Measurements from ENCODE around the gene HECTD1. TPM values are rescaled to one million over a fixed set of nuclear protein-coding genes. Genes with fewer than 3 reads are reported as not detected.
"Not testable (repeated sequence)": the region's sequence is repeated elsewhere in the genome, so short reads cannot be mapped to it uniquely, and the experiment has no call there.

The HECTD1 gene
- total RNA-seq, 1 donor: 246 TPM

DNA sequence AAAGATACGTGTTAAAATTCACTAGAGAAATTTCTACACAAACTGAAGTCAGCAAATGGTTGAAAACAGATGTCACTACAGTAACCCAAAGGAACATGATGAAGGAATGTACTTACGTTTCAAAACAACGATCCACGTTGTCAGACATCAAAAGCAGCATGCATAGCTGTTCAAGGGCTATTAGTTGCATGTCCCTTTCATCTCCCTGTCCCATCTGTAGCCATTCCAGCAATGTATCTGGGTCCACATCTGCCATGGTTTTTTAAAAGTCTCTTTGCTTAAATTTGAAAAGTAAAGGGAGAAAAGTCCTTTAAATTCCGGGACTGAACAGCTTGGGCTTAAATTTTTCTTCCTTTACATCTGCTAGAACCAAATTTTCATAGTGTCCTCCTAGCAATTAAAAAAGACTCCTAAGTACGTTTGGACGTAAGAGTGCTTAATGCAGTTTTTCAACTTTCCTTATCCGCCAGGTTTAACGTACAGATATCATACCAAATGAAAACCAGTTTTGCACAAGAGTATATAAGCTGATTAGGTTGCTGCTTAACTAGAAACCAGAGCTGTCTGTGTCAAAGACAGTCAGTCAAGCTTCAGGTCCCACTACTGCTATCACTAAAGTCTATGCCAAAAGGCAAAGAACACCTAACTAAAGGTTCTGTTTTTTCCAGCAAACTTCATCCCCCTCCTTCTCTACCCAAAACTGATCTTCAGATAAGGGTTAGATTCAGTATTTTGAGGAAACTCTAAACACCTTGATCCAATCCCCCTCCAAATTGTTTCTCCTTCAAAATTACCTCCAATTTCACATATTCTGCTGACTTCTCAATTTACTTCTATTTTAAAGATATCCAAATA lies 1.7 kb downstream of the HECTD1 start:
- TF ChIP-seq, protein P1, sequence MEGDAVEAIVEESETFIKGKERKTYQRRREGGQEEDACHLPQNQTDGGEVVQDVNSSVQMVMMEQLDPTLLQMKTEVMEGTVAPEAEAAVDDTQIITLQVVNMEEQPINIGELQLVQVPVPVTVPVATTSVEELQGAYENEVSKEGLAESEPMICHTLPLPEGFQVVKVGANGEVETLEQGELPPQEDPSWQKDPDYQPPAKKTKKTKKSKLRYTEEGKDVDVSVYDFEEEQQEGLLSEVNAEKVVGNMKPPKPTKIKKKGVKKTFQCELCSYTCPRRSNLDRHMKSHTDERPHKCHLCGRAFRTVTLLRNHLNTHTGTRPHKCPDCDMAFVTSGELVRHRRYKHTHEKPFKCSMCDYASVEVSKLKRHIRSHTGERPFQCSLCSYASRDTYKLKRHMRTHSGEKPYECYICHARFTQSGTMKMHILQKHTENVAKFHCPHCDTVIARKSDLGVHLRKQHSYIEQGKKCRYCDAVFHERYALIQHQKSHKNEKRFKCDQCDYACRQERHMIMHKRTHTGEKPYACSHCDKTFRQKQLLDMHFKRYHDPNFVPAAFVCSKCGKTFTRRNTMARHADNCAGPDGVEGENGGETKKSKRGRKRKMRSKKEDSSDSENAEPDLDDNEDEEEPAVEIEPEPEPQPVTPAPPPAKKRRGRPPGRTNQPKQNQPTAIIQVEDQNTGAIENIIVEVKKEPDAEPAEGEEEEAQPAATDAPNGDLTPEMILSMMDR (IDR thresholded peaks at IDR 0.05; ENCODE audit: extremely low read depth, low read depth, low read length): no peak
- H3K4me1 ChIP-seq (ENCODE audit: insufficient read depth, low read length): peaks cover 17% of the 10 kb centered on the region
- peak overlapping the region; percentile 87 for H3K4me3 ChIP-seq (ENCODE audit: insufficient read depth, low read length)
- DNase-seq (ENCODE audit: insufficient read length, low spot score, missing footprints): peak; percentile 74
- H3K4me2 ChIP-seq (ENCODE audit: insufficient read depth, low read length): peak overlapping the region; percentile 85
- peaks cover 61% of the 10 kb centered on the region for H3K79me2 ChIP-seq (ENCODE audit: insufficient read depth, low read length)
- no peaks in the 10 kb centered on the region for H3K9me3 ChIP-seq (ENCODE audit: low read depth, low read length)
- H3K27ac ChIP-seq (ENCODE audit: low read depth, low read length): peak overlapping the region; percentile 91
- H4K20me1 ChIP-seq (ENCODE audit: insufficient read depth, low read length): peaks cover 20% of the 10 kb centered on the region
- H3K27me3 ChIP-seq (ENCODE audit: insufficient read depth, low read length): no peaks in the 10 kb centered on the region
- H3K36me3 ChIP-seq (ENCODE audit: insufficient read depth, low read length): peaks cover 16% of the 10 kb centered on the region
- no peak overlapping the region for H2AFZ ChIP-seq (ENCODE audit: low read length)

DNA sequence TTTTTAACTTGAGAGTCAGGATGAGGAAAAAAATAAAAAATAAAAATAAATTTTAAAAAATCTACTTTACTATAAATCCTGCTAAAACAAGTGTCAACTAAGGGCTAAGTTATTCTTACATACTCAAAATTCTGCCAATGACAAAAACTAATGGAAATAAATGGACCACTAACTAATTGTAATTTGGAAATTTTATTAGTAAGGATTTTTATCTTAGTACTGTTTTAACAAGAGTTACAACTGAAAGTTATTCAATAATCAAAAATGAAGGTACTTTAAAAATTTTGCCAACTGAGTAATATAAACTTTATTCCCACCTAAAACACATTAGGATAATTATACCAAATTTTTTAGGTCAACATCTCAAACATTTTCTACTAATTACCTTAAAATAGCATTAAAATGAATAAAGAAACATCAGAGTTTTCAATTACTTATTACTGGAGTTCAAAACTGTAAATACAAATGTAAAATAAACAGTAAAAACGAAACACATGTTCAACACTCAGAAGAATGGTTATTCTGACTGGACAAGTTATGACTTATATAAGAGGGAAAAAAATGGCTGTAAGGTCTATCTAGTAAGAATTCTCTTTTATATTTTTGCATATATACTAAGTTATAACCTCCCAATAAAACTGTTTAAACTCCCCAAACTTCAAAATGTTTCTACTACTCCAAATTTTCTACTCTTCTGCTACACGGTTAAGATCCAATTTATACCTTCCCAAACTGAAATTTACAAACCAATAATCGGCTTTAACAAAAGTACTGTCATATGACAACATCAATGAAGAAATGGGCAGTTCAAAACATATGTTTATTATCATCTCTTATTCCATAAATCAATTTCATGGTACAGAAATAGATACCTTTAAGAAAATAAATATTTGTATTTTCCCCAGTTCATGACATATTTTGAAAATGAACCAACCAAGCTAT lies 2.7 kb downstream of the HECTD1 start:
- TF ChIP-seq, protein P1 (IDR thresholded peaks at IDR 0.05; ENCODE audit: extremely low read depth, low read depth, low read length): no peak

DNA sequence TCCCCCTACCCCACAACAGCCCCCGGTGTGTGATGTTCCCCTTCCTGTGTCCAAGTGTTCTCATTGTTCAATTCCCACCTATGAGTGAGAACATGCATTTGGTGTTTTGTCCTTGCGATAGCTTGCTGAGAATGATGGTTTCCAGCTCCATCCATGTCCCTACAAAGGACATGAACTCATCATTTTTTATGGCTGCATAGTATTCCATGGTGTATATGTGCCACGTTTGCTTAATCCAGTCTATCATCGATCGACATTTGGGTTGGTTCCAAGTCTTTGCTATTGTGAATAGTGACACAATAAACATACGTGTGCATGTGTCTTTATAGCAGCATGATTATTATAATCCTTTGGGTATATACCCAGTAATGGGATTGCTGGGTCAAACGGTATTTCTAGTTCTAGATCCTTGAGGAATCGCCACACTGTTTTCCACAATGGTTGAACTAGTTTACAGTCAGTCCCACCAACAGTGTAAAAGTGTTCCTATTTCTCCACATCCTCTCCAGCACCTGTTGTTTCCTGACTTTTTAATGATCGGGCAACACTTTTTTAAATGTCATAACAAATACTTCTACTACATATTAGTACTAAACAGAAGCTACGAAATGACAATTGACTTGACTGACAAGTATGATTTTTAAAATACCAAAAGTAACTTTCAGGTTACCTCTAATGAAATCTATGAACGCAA lies 3.5 kb downstream of the HECTD1 start:
- peaks cover 25% of the 10 kb centered on the region for H3K4me1 ChIP-seq (ENCODE audit: insufficient read depth, low read length)
- H2AFZ ChIP-seq (ENCODE audit: low read length); H3K4me2 ChIP-seq (ENCODE audit: insufficient read depth, low read length); H3K4me3 ChIP-seq (ENCODE audit: insufficient read depth, low read length); H3K27ac ChIP-seq (ENCODE audit: low read depth, low read length); H3K9me3 ChIP-seq (ENCODE audit: low read depth, low read length); DNase-seq (ENCODE audit: insufficient read length, low spot score, missing footprints); H3K27me3 ChIP-seq (ENCODE audit: insufficient read depth, low read length): not testable (repeated sequence)
- H3K36me3 ChIP-seq (ENCODE audit: insufficient read depth, low read length): peaks cover 16% of the 10 kb centered on the region
- peaks cover 27% of the 10 kb centered on the region for H4K20me1 ChIP-seq (ENCODE audit: insufficient read depth, low read length)
- H3K79me2 ChIP-seq (ENCODE audit: insufficient read depth, low read length): peaks cover 77% of the 10 kb centered on the region

More for the DNA sequence above, 2.7 kb downstream of the HECTD1 start:
- Histone ChIP-seq H3K27me3 (ENCODE audit: insufficient read depth, low read length) (no peaks in the 10 kb centered on the region), H3K79me2 (ENCODE audit: insufficient read depth, low read length) (peaks cover 70% of the 10 kb centered on the region), H4K20me1 (ENCODE audit: insufficient read depth, low read length) (peaks cover 24% of the 10 kb centered on the region), H3K27ac (ENCODE audit: low read depth, low read length) (peak overlapping the region; percentile 91), H3K4me2 (ENCODE audit: insufficient read depth, low read length) (peak overlapping the region; percentile 85), H3K36me3 (ENCODE audit: insufficient read depth, low read length) (peaks cover 16% of the 10 kb centered on the region), H3K9me3 (ENCODE audit: low read depth, low read length) (no peaks in the 10 kb centered on the region), H3K4me1 (ENCODE audit: insufficient read depth, low read length) (peaks cover 24% of the 10 kb centered on the region), H3K4me3 (ENCODE audit: insufficient read depth, low read length) (peak overlapping the region; percentile 87), H2AFZ (ENCODE audit: low read length) (no peak overlapping the region)
- no peak for DNase-seq (ENCODE audit: insufficient read length, low spot score, missing footprints)

DNA sequence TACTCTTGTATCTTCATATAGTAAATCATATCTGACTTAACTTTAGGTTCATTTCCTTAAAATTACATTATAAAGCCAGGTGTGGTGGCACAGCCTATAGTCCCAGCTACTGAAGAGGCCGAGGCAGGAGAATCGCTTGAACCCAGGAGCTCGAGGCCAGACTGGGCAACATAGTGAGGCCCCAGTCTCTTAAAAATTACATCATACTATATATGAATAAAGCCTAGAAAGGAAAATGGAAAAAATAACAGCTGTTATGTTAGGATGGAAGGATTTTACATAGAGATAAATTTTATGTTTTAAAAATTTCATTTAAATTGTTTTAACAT lies 4.2 kb downstream of the HECTD1 start:
- H3K4me2 ChIP-seq (ENCODE audit: insufficient read depth, low read length): no peak overlapping the region
- no peaks in the 10 kb centered on the region for H3K9me3 ChIP-seq (ENCODE audit: low read depth, low read length)
- H4K20me1 ChIP-seq (ENCODE audit: insufficient read depth, low read length): peaks cover 30% of the 10 kb centered on the region
- H3K79me2 ChIP-seq (ENCODE audit: insufficient read depth, low read length): peaks cover 84% of the 10 kb centered on the region
- no peak overlapping the region for H2AFZ ChIP-seq (ENCODE audit: low read length)
- TF ChIP-seq, protein P1 (IDR thresholded peaks at IDR 0.05; ENCODE audit: extremely low read depth, low read depth, low read length): no peak
- H3K36me3 ChIP-seq (ENCODE audit: insufficient read depth, low read length): peaks cover 16% of the 10 kb centered on the region
- no peaks in the 10 kb centered on the region for H3K27me3 ChIP-seq (ENCODE audit: insufficient read depth, low read length)
- H3K4me1 ChIP-seq (ENCODE audit: insufficient read depth, low read length): peaks cover 23% of the 10 kb centered on the region
- DNase-seq (ENCODE audit: insufficient read length, low spot score, missing footprints): no peak
- H3K4me3 ChIP-seq (ENCODE audit: insufficient read depth, low read length): no peak overlapping the region
- no peak overlapping the region for H3K27ac ChIP-seq (ENCODE audit: low read depth, low read length)

All from osteoblast (primary cell).